ENCODE data around the gene TSR1. TPM values are rescaled to one million over a fixed set of nuclear protein-coding genes. Genes with fewer than 3 reads are reported as not detected.

The TSR1 gene
- total RNA-seq, 4 donors from 2014 or later, result 40.0 to 48.0 (median 44.5) TPM

DNA sequence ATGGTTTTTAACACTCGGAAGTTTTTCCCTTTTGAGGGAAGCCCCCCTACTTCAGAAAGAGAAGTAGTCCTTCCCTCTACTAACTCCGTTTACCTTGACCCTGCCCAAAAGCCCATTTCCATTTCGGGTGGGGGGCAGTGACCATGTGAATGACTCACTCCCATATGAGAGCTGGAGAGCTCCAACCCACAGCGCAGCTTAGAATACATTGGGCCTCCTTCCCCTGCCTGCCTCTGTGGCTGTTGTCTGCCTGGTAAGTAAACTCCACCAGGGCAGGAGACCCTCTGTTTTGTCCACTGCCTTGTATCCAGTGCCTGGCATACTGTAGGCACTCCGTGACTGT lies 2.0 kb upstream of the TSR1 start:
- 8 to 29% methylated on average over 5 of the region's 5 CpGs for WGBS, 2 donors
- no peak for TF ChIP-seq POLR2A (IDR thresholded peaks at IDR 0.05)
- TF ChIP-seq, protein P1, sequence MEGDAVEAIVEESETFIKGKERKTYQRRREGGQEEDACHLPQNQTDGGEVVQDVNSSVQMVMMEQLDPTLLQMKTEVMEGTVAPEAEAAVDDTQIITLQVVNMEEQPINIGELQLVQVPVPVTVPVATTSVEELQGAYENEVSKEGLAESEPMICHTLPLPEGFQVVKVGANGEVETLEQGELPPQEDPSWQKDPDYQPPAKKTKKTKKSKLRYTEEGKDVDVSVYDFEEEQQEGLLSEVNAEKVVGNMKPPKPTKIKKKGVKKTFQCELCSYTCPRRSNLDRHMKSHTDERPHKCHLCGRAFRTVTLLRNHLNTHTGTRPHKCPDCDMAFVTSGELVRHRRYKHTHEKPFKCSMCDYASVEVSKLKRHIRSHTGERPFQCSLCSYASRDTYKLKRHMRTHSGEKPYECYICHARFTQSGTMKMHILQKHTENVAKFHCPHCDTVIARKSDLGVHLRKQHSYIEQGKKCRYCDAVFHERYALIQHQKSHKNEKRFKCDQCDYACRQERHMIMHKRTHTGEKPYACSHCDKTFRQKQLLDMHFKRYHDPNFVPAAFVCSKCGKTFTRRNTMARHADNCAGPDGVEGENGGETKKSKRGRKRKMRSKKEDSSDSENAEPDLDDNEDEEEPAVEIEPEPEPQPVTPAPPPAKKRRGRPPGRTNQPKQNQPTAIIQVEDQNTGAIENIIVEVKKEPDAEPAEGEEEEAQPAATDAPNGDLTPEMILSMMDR (IDR thresholded peaks at IDR 0.05), result no peak
- H3K4me3 ChIP-seq (ENCODE audit: low read depth, poor library complexity, severe bottlenecking), result peak overlapping the region; percentile 71
- intact Hi-C loops (cut with DNase I; ENCODE audit: low total_unique reads), result no loop called here
- DNase-seq (ENCODE audit: low spot score in 2 of 2), result no peak

DNA sequence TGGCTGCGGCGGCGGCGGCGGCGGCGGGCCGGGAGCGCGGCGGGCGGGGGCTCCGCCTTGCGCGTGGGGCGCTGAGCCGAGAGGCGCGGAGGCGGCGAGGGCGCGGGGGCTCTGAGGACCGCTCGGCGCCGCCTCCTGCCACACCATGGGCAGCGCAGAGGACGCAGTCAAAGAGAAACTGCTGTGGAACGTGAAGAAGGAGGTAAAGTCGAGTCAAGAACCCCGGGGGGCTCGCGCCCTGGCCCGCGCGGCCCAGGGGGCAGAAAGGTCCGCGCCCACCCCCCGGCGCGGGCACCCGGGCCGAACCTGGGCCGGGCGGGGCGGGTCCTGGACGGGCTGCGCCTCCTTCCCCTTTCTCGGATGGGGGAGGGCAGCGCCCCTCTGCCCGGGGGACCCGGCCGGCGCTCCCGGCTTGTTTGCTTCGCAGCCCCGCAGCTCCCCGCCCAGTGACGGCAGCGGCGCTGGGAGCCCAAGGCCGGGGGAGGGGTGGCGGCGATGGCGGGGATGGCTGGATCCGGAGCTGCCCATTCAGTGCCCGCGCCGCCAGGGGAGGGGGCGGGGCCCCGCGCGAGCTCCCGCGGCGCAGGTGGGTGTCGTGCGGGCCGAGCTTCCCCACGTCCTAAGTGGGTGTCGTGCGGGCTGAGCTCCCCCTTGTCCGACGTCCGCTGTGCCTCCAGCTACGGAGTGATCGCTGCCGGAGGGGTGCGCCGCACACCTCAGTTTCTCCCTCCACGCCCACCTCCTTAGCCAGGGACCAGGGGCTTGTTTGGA lies 1.5 kb upstream of the TSR1 start:
- WGBS, 2 donors, result 0 to 1% methylated on average over 57 to 60 of the region's 92 CpGs
- peak overlapping the region; percentile 71 for H3K4me3 ChIP-seq (ENCODE audit: low read depth, poor library complexity, severe bottlenecking)
- intact Hi-C loops (cut with DNase I; ENCODE audit: low total_unique reads), result no loop called here
- no peak for DNase-seq (ENCODE audit: low spot score in 2 of 2)
- no peak for TF ChIP-seq POLR2A (IDR thresholded peaks at IDR 0.05)
- TF ChIP-seq, protein P1 (IDR thresholded peaks at IDR 0.05), result no peak

DNA sequence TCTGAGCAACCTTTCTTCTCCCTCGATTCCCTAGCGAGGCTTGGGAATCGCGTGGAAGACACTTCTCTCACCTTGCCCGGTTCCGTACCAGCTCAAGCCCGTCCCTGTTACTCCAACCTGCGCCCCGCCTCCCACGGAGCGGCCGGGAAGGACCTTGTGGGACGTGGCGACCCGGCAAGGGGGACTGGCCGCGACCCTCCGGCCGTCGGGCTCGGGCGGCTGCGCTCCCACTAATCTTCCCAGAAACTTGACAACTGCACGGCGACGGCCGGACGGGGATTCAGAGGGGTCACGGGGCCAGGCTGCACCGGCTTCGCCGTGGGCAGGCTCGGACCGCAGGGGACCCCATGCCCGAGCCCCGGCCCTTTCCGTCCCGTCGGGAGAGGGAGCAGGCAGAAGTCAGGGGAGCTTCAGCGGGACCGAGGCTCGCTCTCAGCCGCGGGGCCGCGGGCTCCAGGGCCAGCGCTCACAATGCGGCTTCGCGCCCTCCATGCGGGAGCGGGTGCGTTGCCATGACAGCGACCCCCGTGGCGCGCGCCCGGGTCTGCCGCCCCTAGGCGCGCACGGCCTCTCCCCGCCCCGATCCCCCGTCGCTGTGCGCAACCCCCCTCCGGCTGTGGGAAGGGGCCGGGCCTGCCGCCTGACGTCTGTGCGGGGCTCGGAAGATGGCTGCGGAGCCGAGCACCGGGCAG lies 741 bp upstream of the TSR1 start, which contains the start of gene SGSM2:
Gene SGSM2, plus strand, starts transcription at position 650 of the 692 bp plus-strand sequence. CDS start 188 bp downstream, outside the sequence.
- intact Hi-C loops (cut with DNase I; ENCODE audit: low total_unique reads), result no loop called here
- peak within 1 kb of the TSS; percentile 71 for H3K4me3 ChIP-seq (ENCODE audit: low read depth, poor library complexity, severe bottlenecking)
- 1 to 2% methylated on average over 21 to 58 of the region's 77 CpGs for WGBS, 2 donors
- TF ChIP-seq, protein P1 (IDR thresholded peaks at IDR 0.05), result no peak
- TF ChIP-seq POLR2A (IDR thresholded peaks at IDR 0.05), result no peak
- DNase-seq (ENCODE audit: low spot score in 2 of 2), result peak in 1 of 2 donors; percentile 91

DNA sequence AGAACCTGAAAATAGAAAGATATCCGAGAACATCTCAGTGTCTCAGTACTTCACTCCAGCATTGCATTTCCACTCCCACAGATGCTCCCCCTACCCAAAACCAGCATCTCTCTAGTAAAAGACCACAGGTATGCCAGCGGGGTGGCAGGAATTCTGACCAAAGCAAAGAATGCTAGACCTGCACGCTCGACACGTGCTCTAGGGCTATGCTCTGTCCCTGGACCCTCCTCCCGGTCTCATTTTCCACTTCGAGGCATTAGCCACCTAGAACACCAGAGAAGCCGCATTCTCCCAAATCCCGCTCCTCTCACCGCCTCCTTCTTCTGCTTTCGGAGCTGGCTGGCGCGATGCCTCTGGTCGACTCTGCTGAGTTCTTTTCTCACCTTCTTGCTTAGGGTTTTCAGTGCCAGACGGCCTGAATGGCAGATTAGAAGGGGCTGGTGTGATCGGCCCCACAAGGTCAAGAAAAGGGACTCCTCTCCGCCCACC lies 487 bp downstream of the TSR1 start:
- intact Hi-C loops (cut with DNase I; ENCODE audit: low total_unique reads), result no loop called here
- 2% methylated on average over 17 of the region's 17 CpGs for WGBS, 2 donors
- DNase-seq (ENCODE audit: low spot score in 2 of 2), result no peak
- peak overlapping the region; percentile 72 for H3K4me3 ChIP-seq (ENCODE audit: low read depth, poor library complexity, severe bottlenecking)
- no peak for TF ChIP-seq POLR2A (IDR thresholded peaks at IDR 0.05)
- TF ChIP-seq, protein P1 (IDR thresholded peaks at IDR 0.05), result no peak

DNA sequence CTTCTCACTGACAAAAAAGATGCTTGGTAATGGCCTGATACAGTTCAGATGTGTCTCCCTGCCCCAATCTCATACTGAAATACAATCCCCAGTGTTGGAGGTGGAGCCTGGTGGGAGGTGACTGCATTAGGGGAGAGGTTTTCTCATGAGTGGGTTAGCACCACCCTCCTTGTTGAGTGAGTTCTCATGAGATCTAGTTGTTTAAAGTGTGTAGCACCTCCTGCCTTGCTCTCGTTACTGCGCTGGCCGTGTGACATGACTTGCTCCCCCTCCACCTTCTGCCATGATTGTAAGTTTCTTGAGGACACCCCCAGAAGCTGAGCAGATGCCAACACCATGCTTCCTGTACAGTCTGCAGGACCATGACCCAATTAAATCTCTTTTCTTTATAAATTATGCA lies 5.0 kb downstream of the TSR1 start:
- H3K4me3 ChIP-seq (ENCODE audit: low read depth, poor library complexity, severe bottlenecking), result no peak overlapping the region
- 83 to 91% methylated on average over 3 of the region's 3 CpGs for WGBS, 2 donors
- no peak for DNase-seq (ENCODE audit: low spot score in 2 of 2)
- intact Hi-C loops (cut with DNase I; ENCODE audit: low total_unique reads), result no loop called here
- no peak for TF ChIP-seq POLR2A (IDR thresholded peaks at IDR 0.05)
- TF ChIP-seq, protein P1 (IDR thresholded peaks at IDR 0.05), result no peak

Measured in lower leg skin (tissue), 4 donors.